Activated T-cell treated with anti-CD3 and anti-CD28 coated beads, Interleukin-2, amount 50 U/mL, for 1 hour (primary cell): ENCODE data around the gene ZKSCAN3.
"Not testable (repeated sequence)": the region's sequence is repeated elsewhere in the genome, so short reads cannot be mapped to it uniquely, and the experiment has no call there.

ENCODE experiments used
- DNase-seq: peaks from one replicate; pipeline ENCODE4 v3.0.0-alpha.2; 2020

Gene ZKSCAN3

GRCh38 chr6:28377879-28378278 is 28.1 kb downstream of the ZKSCAN3 start:
- DNase-seq = no peak

GRCh38 chr6:28378644-28379043 is 28.9 kb downstream of the ZKSCAN3 start:
- no peak for DNase-seq

DNA sequence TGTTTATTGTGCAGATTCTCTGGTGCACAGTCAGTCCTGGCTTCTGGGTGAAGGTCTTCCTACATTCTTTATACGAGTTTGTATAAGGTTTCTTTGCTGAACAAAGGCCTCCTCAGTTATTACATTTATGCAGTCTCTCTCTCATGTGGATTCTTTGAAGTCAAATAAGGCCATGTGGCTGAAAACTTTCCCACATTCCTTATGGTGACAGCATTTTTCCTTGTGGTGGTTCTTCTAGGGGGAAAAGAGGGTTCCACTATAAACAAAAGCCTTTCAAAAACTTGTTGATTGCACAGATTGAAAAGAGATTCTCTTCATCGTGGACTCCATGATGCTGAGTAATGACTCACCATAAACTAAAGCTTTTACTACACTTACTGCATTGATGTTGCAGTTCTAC is 30.6 kb downstream of the ZKSCAN3 start:
- no peak for DNase-seq

DNA sequence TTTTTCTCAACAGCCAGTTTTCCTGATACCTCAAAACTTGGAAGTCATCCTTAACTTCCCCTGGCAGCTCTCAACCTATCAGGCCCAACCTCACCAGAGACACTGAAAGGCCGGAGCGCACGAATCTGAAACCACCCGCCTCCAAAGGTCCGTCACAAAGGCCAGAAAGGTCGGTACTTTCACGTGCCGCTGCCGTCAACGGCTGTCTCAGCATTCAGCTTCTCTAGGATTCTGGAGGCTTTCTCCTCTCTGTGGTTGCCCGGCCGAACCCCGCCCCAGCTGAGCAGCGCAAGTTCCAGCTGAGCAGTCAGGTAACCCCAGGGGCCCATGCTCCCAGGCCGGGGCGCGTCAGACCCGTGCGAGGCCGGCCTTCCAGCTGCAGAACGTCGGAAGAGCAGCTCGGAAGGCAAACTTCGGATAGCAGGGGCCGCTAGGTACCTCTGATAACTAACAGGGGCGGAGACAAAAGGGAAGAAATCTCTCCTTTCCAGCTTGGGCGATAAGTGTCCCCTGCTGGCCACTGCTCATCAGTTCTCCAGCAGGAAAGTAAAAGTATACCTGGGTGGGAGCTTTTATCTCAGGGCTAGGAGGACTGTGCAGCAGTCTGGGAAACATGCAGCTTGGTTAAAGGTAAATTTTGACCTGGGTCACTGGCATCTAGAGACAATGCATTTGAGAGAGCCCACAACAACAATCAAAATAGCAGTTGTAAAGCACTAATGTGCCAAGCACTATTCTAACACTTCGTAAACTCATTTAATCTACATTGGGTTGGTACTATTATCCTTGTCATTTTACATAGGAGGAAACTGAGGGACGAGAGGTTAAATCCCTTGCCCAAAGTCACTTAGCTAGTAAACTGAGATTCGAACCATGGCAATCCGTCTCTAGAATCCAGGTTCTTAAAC is 33.7 kb downstream of the ZKSCAN3 start:
- DNase-seq = peak; percentile 47

DNA sequence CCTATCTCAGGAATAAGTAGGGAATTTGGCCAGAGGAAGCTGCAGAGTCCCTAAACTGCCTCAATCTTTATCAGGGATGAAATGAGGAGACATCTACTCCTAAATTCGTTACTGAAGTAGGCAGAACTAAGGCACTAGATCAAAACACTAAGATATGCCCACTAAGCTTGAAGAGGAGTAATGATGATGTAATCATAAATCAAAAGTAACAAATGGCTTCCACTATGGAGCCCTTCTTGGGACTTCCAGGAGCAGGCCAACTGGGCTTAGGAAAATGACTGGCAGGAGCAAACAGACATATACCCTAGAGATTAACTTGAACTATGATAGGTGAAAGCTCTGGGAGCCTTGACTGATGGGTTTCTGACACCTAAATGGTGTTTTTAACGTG is 34.4 kb downstream of the ZKSCAN3 start:
- DNase-seq = no peak

GRCh38 chr6:28390688-28391087 is 40.9 kb downstream of the ZKSCAN3 start:
- no peak for DNase-seq

DNA sequence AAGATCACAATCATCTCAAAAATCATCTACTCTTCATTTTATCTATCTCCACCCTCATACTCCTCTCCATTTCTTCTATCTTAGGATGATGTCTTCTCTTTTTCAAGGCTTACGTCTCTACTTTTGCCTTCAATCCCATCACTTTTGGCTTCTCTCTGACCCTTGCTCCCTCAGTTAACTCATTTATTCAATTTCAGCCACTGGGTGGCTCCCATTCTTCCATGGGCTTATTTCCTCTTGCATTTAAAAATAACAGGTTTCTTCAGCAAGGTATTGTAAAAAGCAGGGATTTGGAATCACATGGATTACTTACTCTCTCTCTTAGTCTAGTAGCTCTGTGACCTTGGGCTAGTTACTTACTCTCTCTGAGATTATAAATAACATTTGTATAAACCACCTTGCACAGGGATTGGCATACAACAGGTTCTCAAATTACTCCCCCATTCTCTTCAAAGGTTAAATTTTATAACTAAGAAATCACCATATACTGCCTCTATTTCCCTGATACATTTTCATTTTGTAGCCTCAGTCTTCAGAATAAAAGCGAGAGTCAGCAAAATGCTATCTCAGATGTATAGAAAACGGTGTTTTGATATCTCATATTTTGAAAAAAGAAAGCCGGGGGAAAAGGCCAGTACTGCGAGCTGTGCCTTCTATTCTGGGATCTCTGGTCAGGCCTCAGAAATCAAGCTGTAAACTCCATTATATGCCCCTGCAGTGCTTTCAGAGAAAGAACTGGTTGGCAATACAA is 44.3 kb downstream of the ZKSCAN3 start:
- no peak for DNase-seq

- DNase-seq = no peak
Measured at GRCh38 chr6:28395918-28396317, 46.2 kb downstream of the ZKSCAN3 start.

DNA sequence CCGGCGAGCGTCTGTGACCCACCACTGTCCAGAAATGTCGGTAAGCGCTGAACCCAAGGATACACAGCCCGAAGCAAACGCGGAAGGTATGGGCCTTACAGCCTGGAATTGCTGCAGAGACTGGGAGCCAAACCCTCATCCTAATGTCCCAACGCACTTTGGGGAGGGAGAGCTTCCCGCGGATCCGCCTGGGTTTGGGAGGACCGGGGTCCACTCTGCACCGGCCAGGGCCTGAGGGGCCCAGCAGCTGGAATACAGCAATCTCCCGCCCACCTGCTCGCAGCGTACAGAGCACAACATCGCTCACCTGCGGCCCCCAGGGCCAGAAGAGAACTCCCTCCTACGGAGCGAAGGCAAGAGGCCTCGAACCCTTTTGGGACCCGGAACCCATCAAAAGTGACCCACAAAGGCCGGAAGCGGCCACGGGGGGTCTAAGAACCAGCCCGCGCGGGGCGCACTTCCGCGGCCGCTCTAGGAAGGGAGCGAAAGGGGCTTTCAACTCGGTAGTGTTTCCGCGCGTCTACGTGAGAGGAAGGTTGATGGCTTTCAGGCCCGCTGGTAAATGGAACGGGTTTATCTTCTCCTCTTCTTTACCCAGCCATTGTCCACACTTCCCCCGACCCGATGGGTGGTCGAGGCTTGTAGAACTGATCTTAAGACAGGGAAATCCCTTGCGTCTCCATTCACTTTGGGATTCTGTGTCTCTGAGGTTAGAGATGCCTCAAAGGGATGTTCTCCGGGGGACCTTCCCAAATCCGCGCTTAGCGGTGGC is 49.8 kb downstream of the ZKSCAN3 start, which contains the start of gene ZSCAN12:
Gene ZSCAN12, minus strand, starts transcription at position 398 of the 772 bp plus-strand sequence. CDS start 1,342 bp downstream, outside the sequence.
- peak; percentile 85 for DNase-seq

- DNase-seq = no peak
Measured at GRCh38 chr6:28400122-28400451, 50.3 kb downstream of the ZKSCAN3 start.

GRCh38 chr6:28401172-28401571 is 51.4 kb downstream of the ZKSCAN3 start:
- DNase-seq = no peak

GRCh38 chr6:28402197-28402596 is 52.5 kb downstream of the ZKSCAN3 start:
- DNase-seq = no peak

- DNase-seq = not testable (repeated sequence)
Measured at GRCh38 chr6:28403923-28404322, 54.2 kb downstream of the ZKSCAN3 start.

DNA sequence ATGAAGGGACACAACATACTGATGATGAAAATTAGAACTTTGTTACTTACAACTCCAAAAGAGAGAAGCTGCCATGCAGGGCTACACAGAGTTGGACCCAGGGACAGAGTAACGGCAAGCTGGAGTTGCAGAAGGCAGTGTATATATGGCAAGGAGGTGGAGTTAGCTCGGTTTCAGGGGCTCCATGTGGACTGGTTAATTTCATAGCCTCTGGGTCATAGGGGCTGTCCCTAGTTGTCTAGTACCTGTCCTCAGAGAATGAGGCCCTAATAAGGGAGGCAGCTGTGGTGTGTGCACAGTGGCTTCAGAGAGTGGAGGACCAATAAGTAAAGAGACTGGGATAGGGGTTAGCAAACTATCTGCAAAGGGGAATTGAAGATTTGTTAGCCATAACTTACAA is 57.7 kb downstream of the ZKSCAN3 start:
- DNase-seq = no peak

DNA sequence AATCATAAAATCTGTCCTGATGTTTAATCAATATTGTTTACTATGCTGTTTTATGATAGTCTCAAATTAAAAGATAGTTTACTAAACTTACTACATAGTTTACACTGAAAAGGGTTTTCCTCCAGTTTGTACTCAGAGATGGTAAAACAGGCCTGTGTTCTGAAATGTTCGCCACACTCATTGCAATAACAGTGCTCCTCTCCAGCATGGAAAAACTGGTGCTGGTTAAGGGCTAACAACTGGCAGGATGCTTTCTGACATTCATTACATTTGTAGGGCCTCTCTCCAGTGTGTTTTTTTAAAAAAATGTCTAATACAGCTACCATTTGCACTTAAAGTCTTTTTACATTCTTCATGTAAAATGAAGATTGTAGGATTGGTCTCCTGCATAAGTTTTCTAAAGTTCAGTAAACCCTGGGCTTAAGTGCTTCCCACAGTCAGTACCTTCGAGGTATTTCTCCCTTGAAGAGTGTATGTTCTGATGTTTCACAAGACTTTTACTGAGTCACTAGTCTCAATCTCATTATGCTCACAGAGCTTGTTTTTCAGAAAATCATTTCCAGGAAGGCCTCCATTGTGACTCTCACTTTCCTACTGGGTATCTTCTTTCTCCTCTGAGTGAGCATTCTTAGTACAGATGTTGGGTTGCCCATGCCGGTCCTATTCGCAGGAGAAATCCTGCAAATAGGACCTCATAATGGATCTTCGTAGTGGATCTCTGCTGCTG is 58.5 kb downstream of the ZKSCAN3 start:
- DNase-seq = no peak

GRCh38 chr6:28410767-28411166 is 61.0 kb downstream of the ZKSCAN3 start:
- DNase-seq = no peak

DNA sequence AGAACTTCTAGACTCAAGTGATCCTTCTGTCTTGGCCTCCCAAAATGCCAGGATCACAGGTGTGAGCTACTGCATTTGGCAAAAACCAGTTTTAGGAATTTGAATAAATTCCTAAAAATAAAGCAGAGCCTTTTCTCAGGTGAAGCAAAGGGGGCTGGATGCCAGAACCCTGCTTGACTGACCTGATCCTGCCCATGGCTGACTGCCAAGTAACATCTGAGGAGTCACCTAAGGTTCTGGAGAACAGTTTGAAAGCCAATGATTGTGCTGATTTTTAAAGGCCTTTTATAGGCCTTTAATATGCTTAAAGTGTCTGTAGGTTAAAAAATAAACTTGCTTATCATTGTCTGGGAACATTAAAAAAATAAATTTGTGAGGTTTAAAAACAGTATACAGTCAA is 63.9 kb downstream of the ZKSCAN3 start:
- no peak for DNase-seq
